Activated CD8-positive, alpha-beta T cell treated with anti-CD3 and anti-CD28 coated beads, Interleukin-2, amount 10 ng/mL, durations not matched to agents 7 days and 5 days (primary cell): ENCODE data around the gene SCEL. TPM values are rescaled to one million over a fixed set of nuclear protein-coding genes. Genes with fewer than 3 reads are reported as not detected.
"Not testable (repeated sequence)": the region's sequence is repeated elsewhere in the genome, so short reads cannot be mapped to it uniquely, and the experiment has no call there.

ENCODE experiments used
- ATAC-seq: fragments of 150-1000 bp; cut with Tn5 transposase; one replicate; pipeline ENCODE4 v1.10.0; 2021; ENCODE audit warnings: moderate library complexity
- CTCF ChIA-PET: fragments of 350-600 bp; sonication (Branson Sonifier 250); formaldehyde crosslinking; loops from one replicate; lab custom pipeline; 2021; ENCODE audit warnings: antibody characterized with exemption; lab: Charles Lee
- POLR2A ChIA-PET: fragments of 350-600 bp; sonication (Branson Sonifier 250); formaldehyde crosslinking; loops from one replicate; lab custom pipeline; 2021; ENCODE audit warnings: antibody characterized with exemption; lab: Charles Lee
- DNase-seq: peaks from one replicate; pipeline ENCODE4 v3.0.0-alpha.2; 2020
- H3K27ac Mint-ChIP-seq: one replicate; pipeline ENCODE4 v1.8.0; 2021; ENCODE audit warnings: mild to moderate bottlenecking, mixed read lengths
- H3K27me3 Mint-ChIP-seq: one replicate; pipeline ENCODE4 v1.8.0; 2021; ENCODE audit warnings: low read depth, mixed read lengths
- H3K36me3 Mint-ChIP-seq: one replicate; pipeline ENCODE4 v1.8.0; 2021; ENCODE audit warnings: low read depth, mixed read lengths
- H3K4me1 Mint-ChIP-seq: one replicate; pipeline ENCODE4 v1.8.0; 2021; ENCODE audit warnings: low read depth, mixed read lengths
- H3K4me3 Mint-ChIP-seq: one replicate; pipeline ENCODE4 v1.8.0; 2021; ENCODE audit warnings: mild to moderate bottlenecking, mixed read lengths
- H3K9me3 Mint-ChIP-seq: one replicate; pipeline ENCODE4 v1.8.0; 2022; ENCODE audit warnings: mixed read lengths; ENCODE audit not compliant: insufficient read depth
- total RNA-seq, 2 experiments: library from RNA; stranded (reverse); gene quantifications; one replicate each; pipeline ENCODE4 v1.2.3, GENCODE V29; 2021

Gene SCEL
- total RNA-seq, 2 experiments from 2014 or later = not detected

- Mint-ChIP-seq H3K27me3 (peaks cover 9% of the 10 kb centered on the region), H3K4me3 (no peak overlapping the region), H3K36me3 (no peaks in the 10 kb centered on the region), H3K4me1 (no peaks in the 10 kb centered on the region), H3K27ac (no peak overlapping the region), H3K9me3 (no peaks in the 10 kb centered on the region)
- POLR2A ChIA-PET = no interaction called here
- DNase-seq (no peak), ATAC-seq (no peak)
- CTCF ChIA-PET = no interaction called here
These were observed 92.7 kb downstream of the SCEL start for GRCh38 chr13:77628170-77628569.

DNA sequence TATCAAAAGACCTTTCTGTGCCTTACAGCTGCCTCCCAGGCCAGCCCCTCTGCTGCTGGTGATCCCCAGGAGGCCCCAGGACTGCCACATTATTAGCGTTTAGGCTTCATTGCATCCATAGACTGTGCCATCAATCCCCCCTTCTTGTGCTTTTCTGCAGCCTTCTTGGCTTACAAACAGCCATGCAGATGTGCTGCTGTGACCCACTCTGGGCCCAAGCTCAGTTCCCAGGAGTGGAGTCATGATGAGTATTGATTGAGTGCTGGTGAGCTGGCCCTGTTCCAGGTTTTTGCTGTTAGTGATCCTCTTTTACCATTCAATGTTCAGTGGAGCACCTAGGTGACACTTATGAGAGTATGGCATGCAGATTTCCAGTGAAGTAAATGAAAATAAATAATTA is 102.1 kb downstream of the SCEL start:
- H3K27ac Mint-ChIP-seq = no peak overlapping the region
- no peak overlapping the region for H3K4me3 Mint-ChIP-seq
- CTCF ChIA-PET = no interaction called here
- ATAC-seq (no peak), DNase-seq (no peak)
- H3K9me3 Mint-ChIP-seq = no peaks in the 10 kb centered on the region
- no peaks in the 10 kb centered on the region for H3K27me3 Mint-ChIP-seq
- no peaks in the 10 kb centered on the region for H3K36me3 Mint-ChIP-seq
- POLR2A ChIA-PET = no interaction called here
- no peaks in the 10 kb centered on the region for H3K4me1 Mint-ChIP-seq

DNA sequence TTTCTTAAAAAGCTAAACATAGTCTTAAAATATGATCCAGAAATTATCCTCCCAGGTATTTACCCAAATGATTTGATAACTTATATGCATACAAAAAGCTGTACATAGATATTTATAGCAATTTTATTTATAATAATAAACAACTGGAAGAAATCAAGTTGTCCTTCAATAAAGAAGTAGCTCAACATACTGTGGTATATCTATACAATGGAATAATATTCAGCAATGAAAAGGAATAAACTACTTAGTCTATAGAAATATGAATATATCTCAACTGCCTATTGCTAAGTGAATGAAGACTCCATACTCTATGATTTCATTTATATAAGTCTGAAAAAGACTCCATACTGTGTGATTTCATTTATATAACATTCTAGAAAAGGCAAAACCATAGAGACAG is 114.9 kb downstream of the SCEL start:
- CTCF ChIA-PET = no interaction called here
- ATAC-seq (no peak), DNase-seq (no peak)
- Mint-ChIP-seq H3K9me3 (no peaks in the 10 kb centered on the region), H3K27ac (no peak overlapping the region), H3K27me3 (peaks cover 7% of the 10 kb centered on the region), H3K4me1 (no peaks in the 10 kb centered on the region), H3K4me3 (no peak overlapping the region), H3K36me3 (no peaks in the 10 kb centered on the region)
- POLR2A ChIA-PET = no interaction called here

GRCh38 chr13:77653301-77653700 is 117.8 kb downstream of the SCEL start:
- ChIA-PET CTCF (no interaction called here), POLR2A (no interaction called here)
- Mint-ChIP-seq H3K4me3 (no peak overlapping the region), H3K27me3 (peaks cover 4% of the 10 kb centered on the region), H3K36me3 (no peaks in the 10 kb centered on the region), H3K4me1 (no peaks in the 10 kb centered on the region), H3K9me3 (no peaks in the 10 kb centered on the region), H3K27ac (no peak overlapping the region)
- DNase-seq = no peak
- ATAC-seq = no peak

- H3K4me1 Mint-ChIP-seq, ATAC-seq, H3K27me3 Mint-ChIP-seq, POLR2A ChIA-PET, CTCF ChIA-PET, H3K36me3 Mint-ChIP-seq, H3K4me3 Mint-ChIP-seq, H3K9me3 Mint-ChIP-seq, DNase-seq, H3K27ac Mint-ChIP-seq: not testable (repeated sequence)
These were observed 124.5 kb downstream of the SCEL start for GRCh38 chr13:77660016-77660415.

- H3K27ac Mint-ChIP-seq = no peak overlapping the region
- CTCF ChIA-PET = no interaction called here
These were observed 125.3 kb downstream of the SCEL start for GRCh38 chr13:77660841-77661250.

GRCh38 chr13:77662301-77662700 is 126.8 kb downstream of the SCEL start:
- ATAC-seq, H3K36me3 Mint-ChIP-seq, POLR2A ChIA-PET, H3K9me3 Mint-ChIP-seq, H3K27me3 Mint-ChIP-seq, CTCF ChIA-PET, H3K27ac Mint-ChIP-seq, DNase-seq, H3K4me1 Mint-ChIP-seq, H3K4me3 Mint-ChIP-seq: not testable (repeated sequence)

More at GRCh38 chr13:77660841-77661250, 125.3 kb downstream of the SCEL start:
- ATAC-seq (no peak), DNase-seq (no peak)
- H3K4me1 Mint-ChIP-seq = no peaks in the 10 kb centered on the region
- H3K9me3 Mint-ChIP-seq = no peaks in the 10 kb centered on the region
- H3K4me3 Mint-ChIP-seq = no peak overlapping the region
- no peaks in the 10 kb centered on the region for H3K36me3 Mint-ChIP-seq
- POLR2A ChIA-PET = no interaction called here
- peaks cover 2% of the 10 kb centered on the region for H3K27me3 Mint-ChIP-seq

GRCh38 chr13:77662831-77663230 is 127.3 kb downstream of the SCEL start:
- POLR2A ChIA-PET, H3K27me3 Mint-ChIP-seq, H3K4me3 Mint-ChIP-seq, H3K36me3 Mint-ChIP-seq, DNase-seq, H3K4me1 Mint-ChIP-seq, H3K27ac Mint-ChIP-seq, CTCF ChIA-PET, H3K9me3 Mint-ChIP-seq, ATAC-seq: not testable (repeated sequence)

DNA sequence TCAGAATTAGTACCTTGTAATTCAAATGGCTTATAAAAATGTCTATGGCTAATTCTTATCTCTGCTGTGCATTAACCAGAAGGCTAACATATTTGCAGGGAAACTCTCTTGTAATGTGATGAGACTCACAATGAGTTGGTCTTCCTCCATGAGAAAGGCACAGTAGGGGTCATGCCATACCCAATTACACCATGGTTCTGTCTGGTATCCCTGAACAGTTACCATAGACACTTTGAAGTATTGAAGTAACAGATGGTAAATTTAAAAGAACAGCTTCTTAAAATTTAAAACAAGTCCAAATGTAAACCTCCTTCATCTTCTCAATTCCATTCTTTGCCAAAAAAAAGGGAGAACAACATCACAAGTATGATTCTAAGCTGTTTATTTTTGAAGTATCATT is 139.3 kb downstream of the SCEL start:
- Mint-ChIP-seq H3K27ac (no peak overlapping the region), H3K9me3 (no peaks in the 10 kb centered on the region), H3K4me1 (peaks cover 4% of the 10 kb centered on the region), H3K36me3 (no peaks in the 10 kb centered on the region), H3K27me3 (peaks cover 31% of the 10 kb centered on the region), H3K4me3 (no peak overlapping the region)
- no peak for DNase-seq
- POLR2A ChIA-PET = no interaction called here
- CTCF ChIA-PET = no interaction called here
- ATAC-seq = no peak

GRCh38 chr13:77678691-77679235 is 143.3 kb downstream of the SCEL start:
- ChIA-PET POLR2A (no interaction called here), CTCF (no interaction called here)
- no peak overlapping the region for H3K4me3 Mint-ChIP-seq
- H3K9me3 Mint-ChIP-seq = no peaks in the 10 kb centered on the region
- no peaks in the 10 kb centered on the region for H3K36me3 Mint-ChIP-seq
- H3K27me3 Mint-ChIP-seq = peaks cover 22% of the 10 kb centered on the region
- no peak overlapping the region for H3K27ac Mint-ChIP-seq
- no peak for DNase-seq
- ATAC-seq = no peak
- no peaks in the 10 kb centered on the region for H3K4me1 Mint-ChIP-seq

GRCh38 chr13:77687799-77688198 is 152.3 kb downstream of the SCEL start:
- DNase-seq = no peak
- H3K4me3 Mint-ChIP-seq = no peak overlapping the region
- no peak overlapping the region for H3K27ac Mint-ChIP-seq
- CTCF ChIA-PET = interaction anchor here (1.0 kb wide), 1 partner anchor 433 kb away, joined by 3 read pairs; no protein-coding TSS in a partner anchor
- H3K9me3 Mint-ChIP-seq = no peaks in the 10 kb centered on the region
- H3K4me1 Mint-ChIP-seq = no peaks in the 10 kb centered on the region
- H3K36me3 Mint-ChIP-seq = no peaks in the 10 kb centered on the region
- no peak for ATAC-seq
- peaks cover 18% of the 10 kb centered on the region for H3K27me3 Mint-ChIP-seq
- POLR2A ChIA-PET = no interaction called here

DNA sequence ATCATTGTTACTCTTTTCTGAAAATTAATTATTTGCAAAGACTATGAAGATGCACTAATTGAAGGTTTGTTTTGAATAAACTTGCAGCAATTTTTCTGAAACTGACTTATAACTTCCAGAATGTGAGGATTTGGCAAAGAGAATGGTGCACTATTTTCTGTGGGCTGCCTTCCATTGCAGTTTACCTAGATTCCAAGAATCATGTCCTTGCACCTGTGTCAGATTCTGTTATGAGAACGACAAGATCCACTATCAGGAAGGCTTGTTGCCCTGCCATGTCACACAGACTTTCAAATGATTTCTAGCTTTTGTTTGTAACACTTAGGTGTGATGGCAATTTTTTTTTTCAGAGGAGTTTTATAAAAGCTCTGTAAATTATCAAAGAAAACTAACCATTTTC is 156.4 kb downstream of the SCEL start:
- no peak for ATAC-seq
- no peak for DNase-seq
- peaks cover 12% of the 10 kb centered on the region for H3K4me1 Mint-ChIP-seq
- POLR2A ChIA-PET = no interaction called here
- CTCF ChIA-PET = interaction anchor here (3.4 kb wide), 1 partner anchor 60 kb away, joined by 14 read pairs; no protein-coding TSS in a partner anchor
- no peak overlapping the region for H3K27ac Mint-ChIP-seq
- no peaks in the 10 kb centered on the region for H3K36me3 Mint-ChIP-seq
- no peak overlapping the region for H3K4me3 Mint-ChIP-seq
- H3K9me3 Mint-ChIP-seq = no peaks in the 10 kb centered on the region
- H3K27me3 Mint-ChIP-seq = peaks cover 34% of the 10 kb centered on the region
